ENCODE data around the gene HAAO.
"Not testable (repeated sequence)": the region's sequence is repeated elsewhere in the genome, so short reads cannot be mapped to it uniquely, and the experiment has no call there.

Gene HAAO

GRCh38 chr2:42744545-42745082, 47.8 kb downstream of the HAAO start:
- ChIA-PET CTCF (no interaction called here), POLR2A (ENCODE audit: low non-redundant PET) (no interaction called here)
- no peak overlapping the region for H3K27ac ChIP-seq
- no peak for DNase-seq (ENCODE audit: low spot score)
- no peak for TF ChIP-seq CTCF (conservative IDR thresholded peaks at IDR 0.05; ENCODE audit: low read depth)

- no peak for DNase-seq (ENCODE audit: low spot score)
- CTCF ChIA-PET, result interaction anchor here (0.5 kb wide), 1 partner anchor 773 kb away, joined by 3 read pairs; no protein-coding TSS in a partner anchor
- POLR2A ChIA-PET (ENCODE audit: low non-redundant PET), result no interaction called here
- no peak overlapping the region for H3K27ac ChIP-seq
- no peak for TF ChIP-seq CTCF (conservative IDR thresholded peaks at IDR 0.05; ENCODE audit: low read depth)
These were observed 48.8 kb downstream of the HAAO start for GRCh38 chr2:42743659-42743990.

- ChIA-PET CTCF (interaction anchor here (0.5 to 0.7 kb wide), 2 partner anchors 10 to 774 kb away, joined by 3 to 5 read pairs; no protein-coding TSS in a partner anchor), POLR2A (ENCODE audit: low non-redundant PET) (no interaction called here)
- DNase-seq (ENCODE audit: low spot score), result no peak
- no peak overlapping the region for H3K27ac ChIP-seq
- no peak for TF ChIP-seq CTCF (conservative IDR thresholded peaks at IDR 0.05; ENCODE audit: low read depth)
These were observed 49.4 kb downstream of the HAAO start for GRCh38 chr2:42742740-42743658.

GRCh38 chr2:42741140-42741539, 51.2 kb downstream of the HAAO start:
- no peak for TF ChIP-seq CTCF (conservative IDR thresholded peaks at IDR 0.05; ENCODE audit: low read depth)
- ChIA-PET POLR2A (ENCODE audit: low non-redundant PET) (no interaction called here), CTCF (interaction anchor here (0.7 kb wide), 1 partner anchor 28 kb away, joined by 4 read pairs; no protein-coding TSS in a partner anchor)
- DNase-seq (ENCODE audit: low spot score), result no peak
- H3K27ac ChIP-seq, result no peak overlapping the region

GRCh38 chr2:42736598-42737322, 55.6 kb downstream of the HAAO start:
- CTCF ChIA-PET, result no interaction called here
- TF ChIP-seq CTCF (conservative IDR thresholded peaks at IDR 0.05; ENCODE audit: low read depth), result no peak
- POLR2A ChIA-PET (ENCODE audit: low non-redundant PET), result no interaction called here
- H3K27ac ChIP-seq, result no peak overlapping the region
- DNase-seq (ENCODE audit: low spot score), result no peak

- TF ChIP-seq CTCF (conservative IDR thresholded peaks at IDR 0.05; ENCODE audit: low read depth), result no peak
- H3K27ac ChIP-seq, result no peak overlapping the region
- no peak for DNase-seq (ENCODE audit: low spot score)
- ChIA-PET CTCF (no interaction called here), POLR2A (ENCODE audit: low non-redundant PET) (no interaction called here)
These were observed 58.5 kb downstream of the HAAO start for GRCh38 chr2:42733852-42734251.

- CTCF ChIA-PET, result interaction anchor here (0.6 kb wide), 1 partner anchor 207 kb away, joined by 3 read pairs; no protein-coding TSS in a partner anchor
- DNase-seq (ENCODE audit: low spot score); POLR2A ChIA-PET (ENCODE audit: low non-redundant PET); H3K27ac ChIP-seq: not testable (repeated sequence)
These were observed 61.1 kb downstream of the HAAO start for GRCh38 chr2:42731316-42731715.

Measured in RWPE1 (cell line).